Spleen (tissue), 11 donors: ENCODE measurements around the gene SNRNP48. TPM values are rescaled to one million over a fixed set of nuclear protein-coding genes. Genes with fewer than 3 reads are reported as not detected.

Experiments
- DNase-seq: peaks from one replicate; pipeline ENCODE4 v3.0.0-alpha.2; 2020
- H3K27ac ChIP-seq, 8 donors: fragments of 200-600 bp; sonication (generic) in 7 of 8; 1 replicate in 4 of 8; 2 replicates in 4 of 8; pipeline versions ENCODE4 v1.5.0 to v1.8.0; 2016 to 2021; ENCODE audit warnings: inconsistent platforms in 4 of 8, mild to moderate bottlenecking in 4 of 8, moderate library complexity in 1 of 8
- H3K27me3 ChIP-seq, 7 donors: fragments of 200-600 bp; sonication (generic) in 6 of 7; replicated peaks in 1 of 7; 1 replicate in 4 of 7; 2 replicates in 3 of 7; pipeline versions ENCODE4 v1.5.0 to v1.8.0; 2016 to 2021; ENCODE audit warnings: inconsistent platforms in 3 of 7, mild to moderate bottlenecking in 1 of 7
- H3K36me3 ChIP-seq, 6 donors: fragments of 200-600 bp; sonication (generic) in 5 of 6; 1 replicate in 4 of 6; 2 replicates in 2 of 6; pipeline versions ENCODE4 v1.5.0 to v1.8.0; 2016 to 2021; ENCODE audit warnings: inconsistent platforms in 2 of 6
- H3K4me1 ChIP-seq, 6 donors: fragments of 200-600 bp; sonication (generic) in 5 of 6; 1 replicate in 3 of 6; 2 replicates in 3 of 6; pipeline versions ENCODE4 v1.5.0 to v1.8.0; 2016 to 2021; ENCODE audit warnings: inconsistent platforms in 3 of 6
- H3K4me3 ChIP-seq, 8 donors: fragments of 200-600 bp; sonication (generic) in 7 of 8; 1 replicate in 4 of 8; 2 replicates in 4 of 8; pipeline versions ENCODE4 v1.5.0 to v1.8.0; 2016 to 2021; ENCODE audit warnings: inconsistent platforms in 4 of 8, mild to moderate bottlenecking in 4 of 8, moderate library complexity in 2 of 8
- H3K9me3 ChIP-seq, 8 donors: fragments of 200-600 bp; sonication (generic) in 7 of 8; 1 replicate in 4 of 8; 2 replicates in 4 of 8; pipeline versions ENCODE4 v1.5.0 to v1.8.0; 2016 to 2021; ENCODE audit warnings: inconsistent platforms in 4 of 8
- POLR2A ChIP-seq, 3 donors: fragments of 450-650 bp; IDR thresholded peaks; one replicate each; pipeline ENCODE4 v1.5.1; 2017; ENCODE audit warnings: antibody characterized with exemption in 3 of 3, mild to moderate bottlenecking in 1 of 3
- POLR2AphosphoS5 ChIP-seq, 3 donors: sonication (generic); formaldehyde crosslinking; IDR thresholded peaks; one replicate each; pipeline ENCODE4 v1.5.1; 2017; ENCODE audit warnings: antibody characterized with exemption in 3 of 3
- WGBS, 5 donors: extraction: QIAGEN DNeasy Blood & Tissue Kit in 3 of 5; methylation state at CpG; one replicate each; pipeline versions ENCODE4 v1.1.5 to v1.1.7; 2013 to 2018; 5-methylcytosine and 5-hydroxymethylcytosine counted together
- intact Hi-C: fragments of 100-400 bp; cut with DNase I; formaldehyde crosslinking; loops from one replicate; pipeline ENCODE4 v1.15.0; 2023; ENCODE audit warnings: low total_unique reads
- polyA plus RNA-seq, 3 donors: library from polyadenylated mRNA; stranded (reverse); fragments of 200-250 nt; gene quantifications; one replicate each; pipeline ENCODE4 v1.2.1, GENCODE V29; 2013
- total RNA-seq, 7 donors: library from RNA; depleted of rRNA in 3 of 7; stranded (reverse); fragments of >200 nt in 3 of 7; fragmentation: NEBNext Ultra II Directional in 4 of 7; extraction: Animal tissue kit (Norgen Biotek cat#: 25700) in 4 of 7; gene quantifications; one replicate each; pipeline versions ENCODE4 v1.1.0 to v1.2.1, GENCODE V29; 2016 to 2021
- TF ChIP-seq, protein P1 (sequence below), 11 experiments: fragments of 200-600 bp in 7 of 11; fragments of 450-650 bp in 4 of 11; sonication (generic) in 4 of 11; IDR thresholded peaks in 8 of 11; conservative IDR thresholded peaks in 3 of 11; 1 replicate in 7 of 11; 2 replicates in 4 of 11; pipeline versions ENCODE4 v1.4.0 to v1.8.0; 2016 to 2021; ENCODE audit warnings: antibody characterized with exemption in 11 of 11, inconsistent platforms in 4 of 11, mild to moderate bottlenecking in 1 of 11
- donor health status: healthy with polysubstance abuse.
- donor health status: DM: no; HTN: no; CAD: no; lungs with moderate emphysema.
- donor health status: DM: no; HTN: no; CAD: no.
- donor health status: Bipolar disorder and iron deficiency.
- donor health status: healthy.
- donor health status: DM: no; HTN: no; CAD: no.
- donor health status: DM: yes; HTN: yes; CAD: no.

The SNRNP48 gene
- total and polyA plus RNA-seq, 10 donors: 4.8 to 23.8 (median 14.2) TPM

DNA sequence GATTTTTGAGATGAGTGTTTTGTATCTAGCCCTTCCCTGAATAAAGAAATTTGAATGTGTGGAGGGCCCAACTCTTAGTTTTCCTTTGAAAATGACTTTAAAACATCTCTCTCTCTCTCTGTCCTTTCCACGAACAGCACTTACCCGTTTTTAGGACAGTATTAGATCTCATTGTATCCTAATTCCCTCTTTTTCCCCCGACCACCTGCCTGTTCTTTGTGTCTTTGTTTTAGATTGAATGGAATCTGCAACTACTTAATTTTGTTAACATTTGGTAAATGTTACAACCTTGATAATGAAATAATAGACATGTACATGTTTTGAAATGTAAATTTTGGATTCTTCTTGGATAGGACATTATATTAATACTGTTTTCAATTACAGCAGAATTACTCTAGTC lies 45.4 kb upstream of the SNRNP48 start:
- peaks cover 5 to 46% (median 33%) of the 10 kb centered on the region in 6 donors for H3K4me1 ChIP-seq
- intact Hi-C loops: no loop called here
- TF ChIP-seq, protein P1, sequence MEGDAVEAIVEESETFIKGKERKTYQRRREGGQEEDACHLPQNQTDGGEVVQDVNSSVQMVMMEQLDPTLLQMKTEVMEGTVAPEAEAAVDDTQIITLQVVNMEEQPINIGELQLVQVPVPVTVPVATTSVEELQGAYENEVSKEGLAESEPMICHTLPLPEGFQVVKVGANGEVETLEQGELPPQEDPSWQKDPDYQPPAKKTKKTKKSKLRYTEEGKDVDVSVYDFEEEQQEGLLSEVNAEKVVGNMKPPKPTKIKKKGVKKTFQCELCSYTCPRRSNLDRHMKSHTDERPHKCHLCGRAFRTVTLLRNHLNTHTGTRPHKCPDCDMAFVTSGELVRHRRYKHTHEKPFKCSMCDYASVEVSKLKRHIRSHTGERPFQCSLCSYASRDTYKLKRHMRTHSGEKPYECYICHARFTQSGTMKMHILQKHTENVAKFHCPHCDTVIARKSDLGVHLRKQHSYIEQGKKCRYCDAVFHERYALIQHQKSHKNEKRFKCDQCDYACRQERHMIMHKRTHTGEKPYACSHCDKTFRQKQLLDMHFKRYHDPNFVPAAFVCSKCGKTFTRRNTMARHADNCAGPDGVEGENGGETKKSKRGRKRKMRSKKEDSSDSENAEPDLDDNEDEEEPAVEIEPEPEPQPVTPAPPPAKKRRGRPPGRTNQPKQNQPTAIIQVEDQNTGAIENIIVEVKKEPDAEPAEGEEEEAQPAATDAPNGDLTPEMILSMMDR (IDR thresholded peaks at IDR 0.05 in 8 of 11, conservative IDR thresholded peaks at IDR 0.05 in 3 of 11): no peak
- TF ChIP-seq POLR2A (IDR thresholded peaks at IDR 0.05) (no peak), POLR2AphosphoS5 (IDR thresholded peaks at IDR 0.05) (no peak)
- H3K4me3 ChIP-seq: no peak overlapping the region
- H3K27me3 ChIP-seq: peaks cover 0 to 88% (median 35%) of the 10 kb centered on the region in 7 donors
- 65 to 86% (median 78%) methylated on average over 3 of the region's 3 CpGs for WGBS, 5 donors
- no peak for DNase-seq
- peak overlapping the region in 5 of 8 donors; percentile 42 to 89 (median 82) for H3K27ac ChIP-seq
- no peaks in the 10 kb centered on the region for H3K36me3 ChIP-seq
- H3K9me3 ChIP-seq: no peaks in the 10 kb centered on the region

DNA sequence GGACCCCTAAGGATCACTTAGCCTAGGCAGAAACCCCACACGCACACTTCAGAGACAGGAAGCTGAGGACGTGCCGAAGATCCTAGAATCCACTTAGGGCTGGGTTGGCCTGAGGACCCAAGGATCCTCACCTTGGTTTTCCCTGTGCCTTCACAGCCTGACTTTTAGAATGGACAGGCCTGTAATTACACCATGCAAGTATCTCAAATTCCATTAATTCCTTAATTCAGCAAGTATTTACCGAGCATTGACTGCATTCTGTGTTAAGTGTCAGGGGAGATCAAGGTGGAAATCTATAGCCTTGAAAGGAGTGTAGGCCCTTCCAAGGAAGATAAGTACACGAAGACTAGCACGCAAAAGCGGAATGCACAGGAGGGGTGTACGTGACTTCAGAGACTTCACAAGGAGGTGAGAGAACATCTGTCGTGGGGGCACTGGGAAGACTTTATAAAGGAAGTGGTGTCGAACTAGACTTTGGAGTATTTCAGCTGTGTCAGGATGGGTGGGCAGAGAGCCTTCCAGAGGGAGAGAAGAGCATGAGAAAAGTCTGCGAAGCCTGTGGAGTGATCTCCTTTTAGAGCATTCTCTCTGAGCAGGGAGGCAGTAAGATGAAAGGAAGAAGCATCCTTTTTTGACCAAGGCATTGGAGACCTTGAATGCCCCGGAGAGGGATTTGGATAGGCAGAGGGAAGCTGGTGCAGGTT lies 44.5 kb upstream of the SNRNP48 start:
- WGBS, 5 donors: 71 to 84% (median 74%) methylated on average over 12 of the region's 12 CpGs
- Histone ChIP-seq H3K27me3 (peaks cover 0 to 85% (median 31%) of the 10 kb centered on the region in 7 donors), H3K27ac (peak overlapping the region in 5 of 8 donors; percentile 6 to 89 (median 82)), H3K36me3 (no peaks in the 10 kb centered on the region), H3K4me3 (no peak overlapping the region), H3K4me1 (peaks cover 5 to 43% (median 32%) of the 10 kb centered on the region in 6 donors), H3K9me3 (no peaks in the 10 kb centered on the region)
- intact Hi-C loops: no loop called here
- TF ChIP-seq, protein P1 (IDR thresholded peaks at IDR 0.05 in 8 of 11, conservative IDR thresholded peaks at IDR 0.05 in 3 of 11): no peak
- TF ChIP-seq POLR2A (IDR thresholded peaks at IDR 0.05) (no peak), POLR2AphosphoS5 (IDR thresholded peaks at IDR 0.05) (no peak)
- no peak for DNase-seq

DNA sequence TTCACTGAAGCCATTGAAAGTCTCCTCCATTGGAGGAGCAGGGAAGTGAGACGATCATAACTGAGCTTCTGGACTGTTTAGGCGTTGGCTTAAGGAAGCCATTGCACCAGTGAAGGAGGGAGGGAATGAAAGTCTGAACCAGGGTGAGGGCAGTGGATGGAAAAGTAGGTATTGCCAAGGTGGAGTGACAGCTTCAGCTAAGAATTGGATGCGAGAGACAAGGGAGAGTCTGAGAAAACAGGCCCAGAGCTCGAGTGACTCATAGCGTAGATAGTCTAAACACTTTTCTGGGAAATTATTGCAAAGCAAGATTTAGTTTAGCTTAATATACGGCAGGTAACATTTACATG lies 44.0 kb upstream of the SNRNP48 start:
- 85 to 93% (median 86%) methylated on average over 6 of the region's 6 CpGs for WGBS, 5 donors
- TF ChIP-seq, protein P1 (IDR thresholded peaks at IDR 0.05 in 8 of 11, conservative IDR thresholded peaks at IDR 0.05 in 3 of 11): no peak
- TF ChIP-seq POLR2AphosphoS5 (IDR thresholded peaks at IDR 0.05) (no peak), POLR2A (IDR thresholded peaks at IDR 0.05) (no peak)
- Histone ChIP-seq H3K27me3 (peaks cover 0 to 81% (median 26%) of the 10 kb centered on the region in 7 donors), H3K27ac (peak overlapping the region in 1 of 8 donors; percentile 20), H3K4me1 (peaks cover 5 to 38% (median 27%) of the 10 kb centered on the region in 6 donors), H3K4me3 (no peak overlapping the region), H3K36me3 (no peaks in the 10 kb centered on the region), H3K9me3 (no peaks in the 10 kb centered on the region)
- DNase-seq: no peak
- intact Hi-C loops: no loop called here

DNA sequence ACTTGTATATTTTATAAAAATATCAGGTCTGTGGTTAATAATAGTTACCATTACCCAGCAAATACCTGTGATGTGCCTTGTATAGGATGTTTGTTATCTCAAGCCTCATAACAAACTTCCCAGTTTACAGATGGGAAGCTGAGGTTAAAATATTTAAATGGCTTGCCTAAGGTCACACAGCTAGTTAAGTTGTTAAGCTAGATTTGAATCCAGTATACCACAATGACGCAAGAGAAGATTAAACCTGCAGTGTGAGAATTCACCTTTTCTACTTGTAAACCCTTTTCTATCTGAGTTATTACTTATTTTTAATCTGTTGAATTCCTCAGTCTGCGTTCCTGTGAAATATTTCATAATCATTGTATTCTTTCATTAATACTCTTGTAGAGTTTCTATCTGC lies 43.6 kb upstream of the SNRNP48 start:
- no peaks in the 10 kb centered on the region for H3K9me3 ChIP-seq
- H3K4me1 ChIP-seq: peaks cover 5 to 38% (median 23%) of the 10 kb centered on the region in 6 donors
- H3K27ac ChIP-seq: no peak overlapping the region
- no peak overlapping the region for H3K4me3 ChIP-seq
- peaks cover 0 to 81% (median 22%) of the 10 kb centered on the region in 7 donors for H3K27me3 ChIP-seq
- no peaks in the 10 kb centered on the region for H3K36me3 ChIP-seq
- no peak for TF ChIP-seq POLR2AphosphoS5 (IDR thresholded peaks at IDR 0.05)
- TF ChIP-seq, protein P1 (IDR thresholded peaks at IDR 0.05 in 8 of 11, conservative IDR thresholded peaks at IDR 0.05 in 3 of 11): no peak
- TF ChIP-seq POLR2A (IDR thresholded peaks at IDR 0.05): no peak
- 90 to 98% (median 93%) methylated on average over 2 of the region's 2 CpGs for WGBS, 5 donors
- DNase-seq: no peak
- intact Hi-C loops: no loop called here
